ENCODE results near the gene PLEKHH2. TPM values are rescaled to one million over a fixed set of nuclear protein-coding genes. Genes with fewer than 3 reads are reported as not detected.
A peak's percentile ranks its signal among the peaks of the same experiment; 100 is the strongest.

Gene PLEKHH2
- total and polyA plus RNA-seq, 2 experiments from 2014 or later = 5.4 to 6.7 TPM

GRCh38 chr2:43737097-43737854, 100.2 kb downstream of the PLEKHH2 start:
- no peak overlapping the region for H3K4me3 Mint-ChIP-seq
- no peaks in the 10 kb centered on the region for H3K9me3 Mint-ChIP-seq
- no peaks in the 10 kb centered on the region for H3K79me2 ChIP-seq (replicated peaks; ENCODE audit: insufficient read depth)

More at GRCh38 chr2:43737097-43737854, 100.2 kb downstream of the PLEKHH2 start:
- Mint-ChIP-seq H3K27ac (no peak overlapping the region), H3K36me3 (ENCODE audit: low read depth) (no peaks in the 10 kb centered on the region), H3K27me3 (ENCODE audit: insufficient read depth, low read depth, poor library complexity) (no peaks in the 10 kb centered on the region), H3K4me1 (peaks cover 5% of the 10 kb centered on the region; the same call in 2 of the 3 replicates)
- TF ChIP-seq NANOG (IDR thresholded peaks at IDR 0.05; ENCODE audit: borderline replicate concordance) (no peak), EZH2phosphoT487 (IDR thresholded peaks at IDR 0.05; ENCODE audit: unreplicated experiment) (no peak), ZNF462 (CRISPR knock-in tag; IDR thresholded peaks at IDR 0.05) (no peak), ZNF114 (CRISPR knock-in tag; IDR thresholded peaks at IDR 0.05) (no peak), REST (IDR thresholded peaks at IDR 0.05; ENCODE audit: unreplicated experiment) (no peak), STAT1 (IDR thresholded peaks at IDR 0.05; ENCODE audit: unreplicated experiment) (no peak), JUNB (IDR thresholded peaks at IDR 0.05; ENCODE audit: unreplicated experiment) (no peak), ZNF331 (CRISPR knock-in tag; IDR thresholded peaks at IDR 0.05; ENCODE audit: low read depth) (no peak), CTCF (conservative IDR thresholded peaks at IDR 0.05; ENCODE audit: low read depth in 2 of 2) (no peak), ETS1 (IDR thresholded peaks at IDR 0.05) (no peak), CREB1 (CRISPR knock-in tag; IDR thresholded peaks at IDR 0.05; ENCODE audit: low read depth) (no peak), EZH2 (IDR thresholded peaks at IDR 0.05; ENCODE audit: low read depth, unreplicated experiment) (no peak), POLR2AphosphoS5 (IDR thresholded peaks at IDR 0.05; ENCODE audit: low read depth) (no peak)
- no peaks in the 10 kb centered on the region for H3K4me1 ChIP-seq (ENCODE audit: insufficient read depth)
- no peaks in the 10 kb centered on the region for H4K20me1 ChIP-seq (replicated peaks; ENCODE audit: insufficient read depth)
- H3K27me3 ChIP-seq (ENCODE audit: insufficient read depth) = no peaks in the 10 kb centered on the region
- no peak overlapping the region for H3K4me3 ChIP-seq
- H3K36me3 ChIP-seq (ENCODE audit: insufficient read depth) = no peaks in the 10 kb centered on the region
- no peak overlapping the region for H2AFZ ChIP-seq
- H3F3A ChIP-seq (replicated peaks; ENCODE audit: low read depth) = no peaks in the 10 kb centered on the region
- no peak overlapping the region for H3K4me2 ChIP-seq
- ATAC-seq = peak; percentile 46; the same call in 2 of the 3 replicates
- H3K27ac ChIP-seq (ENCODE audit: low read depth) = no peak overlapping the region
- no peaks in the 10 kb centered on the region for H3K9me2 ChIP-seq (ENCODE audit: insufficient read depth)
- no peak for DNase-seq (ENCODE audit: low spot score)
